HG03060 (cell line): Measurements from ENCODE around the gene ZNF439.
A peak's percentile ranks its signal among the peaks of the same experiment; 100 is the strongest.
"Not testable (repeated sequence)": the region's sequence is repeated elsewhere in the genome, so short reads cannot be mapped to it uniquely, and the experiment has no call there.

Experiments
- ATAC-seq: cut with Tn5 transposase; IDR thresholded peaks from one replicate; pipeline ENCODE4 v1.9.1; 2021; ENCODE audit warnings: low read depth, moderate number of reproducible peaks; ENCODE audit not compliant: unreplicated experiment

ZNF439 gene

DNA sequence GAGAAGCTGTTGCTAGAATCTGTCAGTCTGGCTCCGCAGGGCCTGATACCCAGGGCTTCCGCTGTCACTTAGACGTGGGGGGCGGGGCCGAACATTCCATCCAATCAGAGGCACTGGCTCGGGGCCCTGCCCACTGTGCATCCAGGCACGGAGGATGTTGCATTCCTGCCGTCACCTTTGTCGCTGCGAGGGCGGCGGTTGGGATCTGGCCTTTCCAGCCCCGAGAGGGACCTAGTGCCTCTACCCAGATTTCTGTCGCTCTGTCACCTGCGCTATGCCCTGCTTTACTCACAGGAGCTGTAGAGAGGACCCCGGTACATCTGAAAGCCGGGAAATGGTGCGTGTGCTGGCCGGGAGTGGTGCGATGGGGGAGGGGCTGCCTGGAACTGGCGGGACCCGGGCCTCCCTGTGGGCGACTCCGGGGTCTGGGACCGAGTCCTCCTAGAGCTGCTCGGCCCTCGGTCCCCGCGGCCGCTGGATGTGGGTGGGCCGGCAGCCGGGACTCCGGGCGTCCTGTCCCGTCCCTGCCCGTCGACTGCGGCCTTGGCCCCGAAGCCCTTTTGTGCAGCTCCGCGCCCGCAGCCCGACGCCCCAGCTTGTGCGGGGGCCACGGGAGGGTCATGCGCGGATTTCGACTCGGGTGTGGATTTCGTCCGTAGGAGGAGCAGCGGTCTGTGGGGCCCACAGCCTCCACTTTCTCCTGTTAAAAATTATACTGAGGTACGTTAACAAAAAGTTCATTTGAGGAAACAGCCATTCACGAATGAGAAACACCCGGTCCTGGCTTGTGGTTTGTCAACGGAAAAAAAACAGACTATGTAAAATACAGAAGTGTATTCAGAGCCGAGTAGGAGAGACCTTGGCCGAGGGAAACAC is at the start of gene ZNF439:
Gene ZNF439, plus strand, starts transcription at position 133 of the 876 bp plus-strand sequence. Its CDS starts 142 bp downstream, at position 275.
- peak; percentile 39 for ATAC-seq

DNA sequence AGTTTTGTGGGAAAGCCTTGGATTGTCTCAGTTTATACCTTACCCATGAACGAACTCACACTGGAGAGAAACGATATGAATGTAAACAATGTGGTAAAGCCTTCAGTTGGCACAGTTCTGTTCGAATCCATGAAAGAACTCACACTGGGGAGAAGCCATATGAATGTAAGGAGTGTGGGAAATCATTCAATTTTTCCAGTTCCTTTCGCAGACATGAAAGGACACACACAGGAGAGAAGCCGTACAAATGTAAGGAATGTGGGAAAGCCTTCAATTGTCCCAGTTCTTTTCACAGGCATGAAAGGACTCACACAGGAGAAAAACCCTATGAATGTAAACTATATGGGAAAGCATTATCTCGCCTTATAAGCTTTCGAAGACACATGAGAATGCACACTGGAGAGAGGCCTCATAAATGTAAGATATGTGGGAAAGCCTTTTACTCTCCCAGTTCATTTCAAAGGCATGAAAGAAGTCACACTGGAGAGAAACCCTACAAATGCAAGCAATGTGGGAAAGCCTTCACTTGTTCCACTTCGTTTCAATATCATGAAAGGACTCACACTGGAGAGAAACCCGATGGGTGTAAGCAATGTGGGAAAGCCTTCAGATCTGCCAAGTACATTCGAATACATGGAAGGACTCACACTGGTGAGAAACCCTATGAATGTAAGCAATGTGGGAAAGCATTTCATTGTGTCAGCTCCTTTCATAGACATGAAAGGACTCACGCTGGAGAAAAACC is 42.0 kb upstream of the ZNF439 start:
- ATAC-seq = no peak

DNA sequence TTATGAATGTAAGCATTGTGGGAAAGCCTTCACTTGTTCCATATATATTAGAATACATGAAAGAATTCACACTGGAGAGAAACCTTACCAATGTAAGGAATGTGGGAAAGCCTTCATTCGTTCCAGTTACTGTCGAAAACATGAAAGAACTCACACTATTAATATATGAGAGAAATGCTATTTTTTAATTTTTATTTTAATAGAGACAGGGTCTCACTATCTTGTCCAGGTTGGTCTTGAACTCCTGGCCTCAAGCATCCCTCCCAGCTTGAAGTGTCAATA is 41.5 kb upstream of the ZNF439 start:
- ATAC-seq = no peak

GRCh38 chr19:11813703-11814028 is 34.9 kb upstream of the ZNF439 start:
- no peak for ATAC-seq

GRCh38 chr19:11814029-11814699 is 34.4 kb upstream of the ZNF439 start, which contains the start of gene ZNF440:
Gene ZNF440, plus strand, starts transcription at chr19:11814273. Its CDS starts 175 bp downstream, at chr19:11814448.
- peak; percentile 71 for ATAC-seq

- no peak for ATAC-seq
Observed at GRCh38 chr19:11814700-11815035, 33.9 kb upstream of the ZNF439 start.

- ATAC-seq = no peak
Observed at GRCh38 chr19:11821474-11822109, 26.9 kb upstream of the ZNF439 start.

GRCh38 chr19:11828957-11829876 is 19.3 kb upstream of the ZNF439 start:
- ATAC-seq = not testable (repeated sequence)

DNA sequence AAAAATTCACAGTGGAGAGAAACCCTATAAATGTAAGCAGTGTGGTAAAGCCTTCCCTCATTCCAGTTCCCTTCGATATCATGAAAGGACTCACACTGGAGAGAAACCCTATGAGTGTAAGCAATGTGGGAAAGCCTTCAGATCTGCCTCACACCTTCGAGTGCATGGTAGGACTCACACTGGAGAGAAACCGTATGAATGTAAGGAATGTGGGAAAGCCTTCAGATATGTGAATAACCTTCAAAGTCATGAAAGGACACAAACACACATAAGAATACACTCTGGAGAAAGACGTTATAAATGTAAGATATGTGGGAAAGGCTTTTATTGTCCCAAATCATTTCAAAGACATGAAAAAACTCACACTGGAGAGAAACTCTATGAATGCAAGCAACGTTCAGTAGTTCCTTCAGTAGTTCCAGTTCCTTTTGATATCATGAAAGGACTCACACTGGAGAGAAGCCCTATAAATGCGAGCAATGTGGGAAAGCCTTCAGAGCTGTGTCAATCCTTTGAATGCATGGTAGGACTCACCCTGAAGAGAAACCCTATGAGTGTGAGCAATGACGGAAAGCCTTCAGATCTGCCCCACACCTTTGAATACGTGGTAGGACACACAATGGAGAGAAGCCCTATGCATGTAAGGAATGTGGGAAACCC is 16.1 kb upstream of the ZNF439 start:
- ATAC-seq = no peak

GRCh38 chr19:11833541-11833940 is 15.0 kb upstream of the ZNF439 start:
- no peak for ATAC-seq

GRCh38 chr19:11835626-11836066 is 12.9 kb upstream of the ZNF439 start:
- ATAC-seq = not testable (repeated sequence)

GRCh38 chr19:11843722-11844121 is 4.8 kb upstream of the ZNF439 start:
- no peak for ATAC-seq

DNA sequence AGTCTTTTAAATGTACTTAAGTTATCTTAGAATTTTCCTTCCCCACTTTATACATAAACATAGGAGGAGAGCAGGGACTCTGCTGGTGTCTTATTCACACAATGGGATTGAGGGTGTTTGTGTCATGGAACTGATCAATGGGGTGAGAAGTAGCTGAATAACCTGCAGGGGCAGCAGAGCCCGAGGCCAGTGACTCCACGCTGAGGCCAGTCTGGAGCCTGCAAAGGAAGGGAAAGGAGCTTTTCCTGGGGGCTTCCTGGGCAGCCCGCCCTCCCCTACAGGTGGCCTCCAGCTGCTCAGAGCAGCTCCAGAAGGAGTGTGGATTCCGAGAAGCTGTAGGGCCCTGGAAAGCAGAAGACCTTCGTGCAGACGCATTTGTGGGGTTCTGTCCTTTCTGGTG is 911 bp upstream of the ZNF439 start:
- ATAC-seq = not testable (repeated sequence)

- no peak for ATAC-seq
Observed at GRCh38 chr19:11848200-11848593, 329 bp upstream of the ZNF439 start.

- ATAC-seq = not testable (repeated sequence)
Observed at GRCh38 chr19:11850289-11850688, 1.8 kb downstream of the ZNF439 start.

GRCh38 chr19:11853358-11853757 is 4.8 kb downstream of the ZNF439 start:
- ATAC-seq = no peak

GRCh38 chr19:11856596-11857250 is 8.2 kb downstream of the ZNF439 start:
- no peak for ATAC-seq

- no peak for ATAC-seq
Observed at GRCh38 chr19:11860721-11861120, 12.2 kb downstream of the ZNF439 start.

- ATAC-seq = no peak
Observed at GRCh38 chr19:11861301-11861700, 12.8 kb downstream of the ZNF439 start.
